ENCODE measurements around the gene ACSF3. TPM values are rescaled to one million over a fixed set of nuclear protein-coding genes. Genes with fewer than 3 reads are reported as not detected.

Gene ACSF3
- total and polyA plus RNA-seq, 4 donors, result 15.3 to 27.3 (median 18.8) TPM

DNA sequence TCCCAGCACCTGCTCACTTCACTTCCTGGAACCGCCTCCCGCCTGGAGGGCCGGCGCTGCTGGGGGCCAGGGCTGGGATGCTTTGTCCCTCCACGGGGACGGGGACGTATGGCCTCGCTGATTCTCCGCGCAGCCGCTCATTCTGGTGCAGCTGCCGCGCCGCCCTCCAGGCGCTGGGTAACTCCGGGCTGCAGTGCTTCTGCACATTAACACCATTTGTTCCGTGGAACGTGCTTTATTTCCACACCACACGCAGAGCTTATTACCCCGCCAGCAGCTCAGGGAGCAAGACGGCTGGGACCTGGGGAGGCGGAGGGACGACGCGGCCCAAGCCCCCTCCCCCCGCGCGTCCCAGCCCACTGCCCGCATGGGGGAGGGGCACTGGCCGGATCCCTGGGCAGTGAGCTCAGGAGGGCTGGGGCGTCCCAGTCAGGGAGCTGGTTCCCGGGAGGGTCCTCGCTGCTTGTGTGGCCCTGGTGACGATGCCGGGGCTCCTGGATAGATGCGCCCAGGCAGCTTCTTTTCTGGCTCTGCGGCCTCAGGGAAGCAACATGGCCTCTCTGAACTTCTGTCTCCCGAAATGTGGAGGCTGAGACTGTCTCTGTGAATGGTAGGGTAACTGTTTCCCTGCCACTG, 45.4 kb upstream of the ACSF3 start (continued):
- TF ChIP-seq, protein P1, sequence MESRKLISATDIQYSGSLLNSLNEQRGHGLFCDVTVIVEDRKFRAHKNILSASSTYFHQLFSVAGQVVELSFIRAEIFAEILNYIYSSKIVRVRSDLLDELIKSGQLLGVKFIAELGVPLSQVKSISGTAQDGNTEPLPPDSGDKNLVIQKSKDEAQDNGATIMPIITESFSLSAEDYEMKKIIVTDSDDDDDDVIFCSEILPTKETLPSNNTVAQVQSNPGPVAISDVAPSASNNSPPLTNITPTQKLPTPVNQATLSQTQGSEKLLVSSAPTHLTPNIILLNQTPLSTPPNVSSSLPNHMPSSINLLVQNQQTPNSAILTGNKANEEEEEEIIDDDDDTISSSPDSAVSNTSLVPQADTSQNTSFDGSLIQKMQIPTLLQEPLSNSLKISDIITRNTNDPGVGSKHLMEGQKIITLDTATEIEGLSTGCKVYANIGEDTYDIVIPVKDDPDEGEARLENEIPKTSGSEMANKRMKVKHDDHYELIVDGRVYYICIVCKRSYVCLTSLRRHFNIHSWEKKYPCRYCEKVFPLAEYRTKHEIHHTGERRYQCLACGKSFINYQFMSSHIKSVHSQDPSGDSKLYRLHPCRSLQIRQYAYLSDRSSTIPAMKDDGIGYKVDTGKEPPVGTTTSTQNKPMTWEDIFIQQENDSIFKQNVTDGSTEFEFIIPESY (IDR thresholded peaks at IDR 0.05), result no peak
- TF ChIP-seq TAF1 (conservative IDR thresholded peaks at IDR 0.05) (no peak), SP1 (IDR thresholded peaks at IDR 0.05) (no peak), RXRA (IDR thresholded peaks at IDR 0.05) (no peak), GABPA (IDR thresholded peaks at IDR 0.05 in 1 of 2, conservative IDR thresholded peaks at IDR 0.05 in 1 of 2) (no peak), HNF4G (IDR thresholded peaks at IDR 0.05) (no peak), HNF4A (conservative IDR thresholded peaks at IDR 0.05) (no peak), FOXA1 (IDR thresholded peaks at IDR 0.05) (no peak), NR2F2 (IDR thresholded peaks at IDR 0.05) (no peak), YY1 (IDR thresholded peaks at IDR 0.05) (no peak), EGR1 (IDR thresholded peaks at IDR 0.05; ENCODE audit: low read depth in 2 of 2) (no peak)
- TF ChIP-seq, protein P2, sequence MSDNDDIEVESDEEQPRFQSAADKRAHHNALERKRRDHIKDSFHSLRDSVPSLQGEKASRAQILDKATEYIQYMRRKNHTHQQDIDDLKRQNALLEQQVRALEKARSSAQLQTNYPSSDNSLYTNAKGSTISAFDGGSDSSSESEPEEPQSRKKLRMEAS (IDR thresholded peaks at IDR 0.05), result no peak
- TF ChIP-seq, protein P3, sequence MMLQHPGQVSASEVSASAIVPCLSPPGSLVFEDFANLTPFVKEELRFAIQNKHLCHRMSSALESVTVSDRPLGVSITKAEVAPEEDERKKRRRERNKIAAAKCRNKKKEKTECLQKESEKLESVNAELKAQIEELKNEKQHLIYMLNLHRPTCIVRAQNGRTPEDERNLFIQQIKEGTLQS (IDR thresholded peaks at IDR 0.05), result no peak

DNA sequence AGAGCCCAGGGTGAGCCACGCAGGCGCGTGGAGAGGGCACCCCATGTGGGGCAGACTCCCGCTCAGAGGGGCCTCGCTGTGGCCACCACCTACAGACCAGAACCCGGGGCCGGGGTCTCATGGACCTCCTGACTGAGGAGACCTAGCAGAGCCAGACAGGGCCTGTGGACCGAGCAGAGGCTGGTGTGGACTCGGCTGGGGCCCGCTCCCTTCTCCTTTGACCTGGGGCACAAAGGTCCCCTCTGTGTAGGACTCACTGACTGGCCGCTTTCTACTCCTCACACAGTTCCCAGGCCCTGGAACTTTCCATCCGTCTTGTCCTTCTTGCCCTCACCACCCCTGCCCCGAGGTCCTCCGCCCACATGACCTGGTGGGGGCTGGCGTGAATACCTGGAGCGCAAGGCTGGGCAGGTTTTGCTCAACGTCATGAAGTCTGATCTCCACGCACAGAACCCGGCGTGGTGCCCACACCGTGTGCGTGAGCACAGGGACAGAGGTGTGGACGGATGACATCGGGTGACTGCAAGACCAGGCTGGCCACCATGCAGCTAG, 44.7 kb upstream of the ACSF3 start:
- TF ChIP-seq, protein P2 (IDR thresholded peaks at IDR 0.05), result no peak
- no peak for TF ChIP-seq HNF4A (conservative IDR thresholded peaks at IDR 0.05)
- TF ChIP-seq, protein P3 (IDR thresholded peaks at IDR 0.05), result no peak
- TF ChIP-seq YY1 (IDR thresholded peaks at IDR 0.05), result no peak
- no peak for TF ChIP-seq GABPA (IDR thresholded peaks at IDR 0.05 in 1 of 2, conservative IDR thresholded peaks at IDR 0.05 in 1 of 2)
- TF ChIP-seq HNF4G (IDR thresholded peaks at IDR 0.05), result no peak
- no peak for TF ChIP-seq EGR1 (IDR thresholded peaks at IDR 0.05; ENCODE audit: low read depth in 2 of 2)
- no peak for TF ChIP-seq RXRA (IDR thresholded peaks at IDR 0.05)
- TF ChIP-seq, protein P4, sequence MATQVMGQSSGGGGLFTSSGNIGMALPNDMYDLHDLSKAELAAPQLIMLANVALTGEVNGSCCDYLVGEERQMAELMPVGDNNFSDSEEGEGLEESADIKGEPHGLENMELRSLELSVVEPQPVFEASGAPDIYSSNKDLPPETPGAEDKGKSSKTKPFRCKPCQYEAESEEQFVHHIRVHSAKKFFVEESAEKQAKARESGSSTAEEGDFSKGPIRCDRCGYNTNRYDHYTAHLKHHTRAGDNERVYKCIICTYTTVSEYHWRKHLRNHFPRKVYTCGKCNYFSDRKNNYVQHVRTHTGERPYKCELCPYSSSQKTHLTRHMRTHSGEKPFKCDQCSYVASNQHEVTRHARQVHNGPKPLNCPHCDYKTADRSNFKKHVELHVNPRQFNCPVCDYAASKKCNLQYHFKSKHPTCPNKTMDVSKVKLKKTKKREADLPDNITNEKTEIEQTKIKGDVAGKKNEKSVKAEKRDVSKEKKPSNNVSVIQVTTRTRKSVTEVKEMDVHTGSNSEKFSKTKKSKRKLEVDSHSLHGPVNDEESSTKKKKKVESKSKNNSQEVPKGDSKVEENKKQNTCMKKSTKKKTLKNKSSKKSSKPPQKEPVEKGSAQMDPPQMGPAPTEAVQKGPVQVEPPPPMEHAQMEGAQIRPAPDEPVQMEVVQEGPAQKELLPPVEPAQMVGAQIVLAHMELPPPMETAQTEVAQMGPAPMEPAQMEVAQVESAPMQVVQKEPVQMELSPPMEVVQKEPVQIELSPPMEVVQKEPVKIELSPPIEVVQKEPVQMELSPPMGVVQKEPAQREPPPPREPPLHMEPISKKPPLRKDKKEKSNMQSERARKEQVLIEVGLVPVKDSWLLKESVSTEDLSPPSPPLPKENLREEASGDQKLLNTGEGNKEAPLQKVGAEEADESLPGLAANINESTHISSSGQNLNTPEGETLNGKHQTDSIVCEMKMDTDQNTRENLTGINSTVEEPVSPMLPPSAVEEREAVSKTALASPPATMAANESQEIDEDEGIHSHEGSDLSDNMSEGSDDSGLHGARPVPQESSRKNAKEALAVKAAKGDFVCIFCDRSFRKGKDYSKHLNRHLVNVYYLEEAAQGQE (IDR thresholded peaks at IDR 0.05), result no peak
- no peak for TF ChIP-seq NR2F2 (IDR thresholded peaks at IDR 0.05)
- no peak for TF ChIP-seq SP1 (IDR thresholded peaks at IDR 0.05)
- TF ChIP-seq JUND (IDR thresholded peaks at IDR 0.05), result no peak
- no peak for TF ChIP-seq FOXA2 (IDR thresholded peaks at IDR 0.05)
- TF ChIP-seq, protein P5, sequence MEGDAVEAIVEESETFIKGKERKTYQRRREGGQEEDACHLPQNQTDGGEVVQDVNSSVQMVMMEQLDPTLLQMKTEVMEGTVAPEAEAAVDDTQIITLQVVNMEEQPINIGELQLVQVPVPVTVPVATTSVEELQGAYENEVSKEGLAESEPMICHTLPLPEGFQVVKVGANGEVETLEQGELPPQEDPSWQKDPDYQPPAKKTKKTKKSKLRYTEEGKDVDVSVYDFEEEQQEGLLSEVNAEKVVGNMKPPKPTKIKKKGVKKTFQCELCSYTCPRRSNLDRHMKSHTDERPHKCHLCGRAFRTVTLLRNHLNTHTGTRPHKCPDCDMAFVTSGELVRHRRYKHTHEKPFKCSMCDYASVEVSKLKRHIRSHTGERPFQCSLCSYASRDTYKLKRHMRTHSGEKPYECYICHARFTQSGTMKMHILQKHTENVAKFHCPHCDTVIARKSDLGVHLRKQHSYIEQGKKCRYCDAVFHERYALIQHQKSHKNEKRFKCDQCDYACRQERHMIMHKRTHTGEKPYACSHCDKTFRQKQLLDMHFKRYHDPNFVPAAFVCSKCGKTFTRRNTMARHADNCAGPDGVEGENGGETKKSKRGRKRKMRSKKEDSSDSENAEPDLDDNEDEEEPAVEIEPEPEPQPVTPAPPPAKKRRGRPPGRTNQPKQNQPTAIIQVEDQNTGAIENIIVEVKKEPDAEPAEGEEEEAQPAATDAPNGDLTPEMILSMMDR (IDR thresholded peaks at IDR 0.05; ENCODE audit: low read depth, low read length, missing input control), result no peak
- TF ChIP-seq FOXA1 (IDR thresholded peaks at IDR 0.05), result no peak
- no peak for TF ChIP-seq RAD21 (IDR thresholded peaks at IDR 0.05)
- TF ChIP-seq TAF1 (conservative IDR thresholded peaks at IDR 0.05), result no peak
- TF ChIP-seq, protein P1 (IDR thresholded peaks at IDR 0.05), result no peak
- H3K27me3 ChIP-seq (ENCODE audit: control insufficient read depth in 4 of 4, insufficient read depth in 4 of 4, low read length in 3 of 4), result peaks cover 0 to 2% (median 0%) of the 10 kb centered on the region in 4 donors
- no peaks in the 10 kb centered on the region for H3K4me1 ChIP-seq (ENCODE audit: control insufficient read depth in 4 of 4, insufficient read depth in 4 of 4, low read length in 3 of 4)
- no peaks in the 10 kb centered on the region for H3K9me3 ChIP-seq (ENCODE audit: control insufficient read depth in 4 of 4, low read length in 3 of 4)
- no peak overlapping the region for H3K27ac ChIP-seq (ENCODE audit: low read depth in 1 of 2, low read length in 2 of 2)
- no peak overlapping the region for H3K4me3 ChIP-seq (ENCODE audit: low read depth in 1 of 3, low read length in 3 of 3)
- H3K9ac ChIP-seq (ENCODE audit: low read depth in 1 of 2, low read length in 2 of 2), result no peak overlapping the region
- H3K36me3 ChIP-seq (ENCODE audit: control insufficient read depth in 4 of 4, insufficient read depth in 3 of 4, low read depth in 1 of 4, low read length in 3 of 4), result no peaks in the 10 kb centered on the region
- WGBS, result 78% methylated on average over 24 of the region's 24 CpGs
- no peak for DNase-seq (ENCODE audit: low spot score)
